Peyer's patch (tissue), 4 donors: ENCODE results near the gene FRMD4A. TPM values are rescaled to one million over a fixed set of nuclear protein-coding genes. Genes with fewer than 3 reads are reported as not detected.

Experiments
- DNase-seq, 3 donors: peaks; one replicate each; pipeline ENCODE4 v3.0.0-alpha.2; 2017 to 2019
- H3K27ac ChIP-seq, 4 donors: fragments of 200-600 bp; sonication (generic); one replicate each; pipeline ENCODE4 v1.5.1; 2016 to 2019
- H3K27me3 ChIP-seq, 2 donors: fragments of 200-600 bp; sonication (generic); one replicate each; pipeline ENCODE4 v1.5.1; 2019
- H3K36me3 ChIP-seq, 3 donors: fragments of 200-600 bp; sonication (generic); one replicate each; pipeline ENCODE4 v1.5.1; 2016 to 2019
- H3K4me1 ChIP-seq, 4 donors: fragments of 200-600 bp; sonication (generic); one replicate each; pipeline ENCODE4 v1.5.1; 2016 to 2019
- H3K4me3 ChIP-seq, 4 donors: fragments of 200-600 bp; sonication (generic); 1 replicate in 3 of 4; 2 replicates in 1 of 4; pipeline ENCODE4 v1.5.1; 2016 to 2019; ENCODE audit warnings: mild to moderate bottlenecking in 1 of 4
- H3K9me3 ChIP-seq, 4 donors: fragments of 200-600 bp; sonication (generic); one replicate each; pipeline ENCODE4 v1.5.1; 2016 to 2019; ENCODE audit warnings: mild to moderate bottlenecking in 1 of 4
- CTCF ChIP-seq, 6 experiments: fragments of 450-650 bp in 4 of 6; fragments of 200-600 bp in 2 of 6; sonication (generic) in 1 of 6; IDR thresholded peaks; one replicate each; pipeline ENCODE4 v1.5.1; 2017 to 2019; ENCODE audit warnings: antibody characterized with exemption in 6 of 6, mild to moderate bottlenecking in 3 of 6, moderate library complexity in 1 of 6
- POLR2A ChIP-seq, 2 donors: fragments of 450-650 bp; IDR thresholded peaks; one replicate each; pipeline ENCODE4 v1.5.1; 2017; ENCODE audit warnings: antibody characterized with exemption in 2 of 2, mild to moderate bottlenecking in 2 of 2, moderate library complexity in 2 of 2
- total RNA-seq, 4 donors: library from RNA; depleted of rRNA; stranded (reverse); fragments of >200 nt; gene quantifications; one replicate each; pipeline ENCODE4 v1.1.0, GENCODE V29; 2016

FRMD4A gene
- total RNA-seq, 4 donors from 2014 or later = 3.0 to 47.9 (median 5.9) TPM

GRCh38 chr10:13700473-13701144 lies 630.1 kb downstream of the FRMD4A start:
- H3K27ac ChIP-seq = no peak overlapping the region
- TF ChIP-seq POLR2A (IDR thresholded peaks at IDR 0.05) (no peak), CTCF (IDR thresholded peaks at IDR 0.05) (no peak)

GRCh38 chr10:13699216-13699615 lies 631.5 kb downstream of the FRMD4A start:
- TF ChIP-seq CTCF (IDR thresholded peaks at IDR 0.05) = no peak
- no peak for TF ChIP-seq POLR2A (IDR thresholded peaks at IDR 0.05)
- Histone ChIP-seq H3K36me3 (peaks cover 0 to 14% (median 0%) of the 10 kb centered on the region in 3 donors), H3K9me3 (no peaks in the 10 kb centered on the region), H3K27me3 (no peaks in the 10 kb centered on the region), H3K4me3 (no peak overlapping the region), H3K4me1 (no peaks in the 10 kb centered on the region), H3K27ac (no peak overlapping the region)
- no peak for DNase-seq

More at GRCh38 chr10:13700473-13701144, 630.1 kb downstream of the FRMD4A start:
- no peak for DNase-seq
- Histone ChIP-seq H3K4me1 (no peaks in the 10 kb centered on the region), H3K27me3 (no peaks in the 10 kb centered on the region), H3K36me3 (peaks cover 0 to 14% (median 0%) of the 10 kb centered on the region in 3 donors), H3K4me3 (no peak overlapping the region), H3K9me3 (no peaks in the 10 kb centered on the region)

DNA sequence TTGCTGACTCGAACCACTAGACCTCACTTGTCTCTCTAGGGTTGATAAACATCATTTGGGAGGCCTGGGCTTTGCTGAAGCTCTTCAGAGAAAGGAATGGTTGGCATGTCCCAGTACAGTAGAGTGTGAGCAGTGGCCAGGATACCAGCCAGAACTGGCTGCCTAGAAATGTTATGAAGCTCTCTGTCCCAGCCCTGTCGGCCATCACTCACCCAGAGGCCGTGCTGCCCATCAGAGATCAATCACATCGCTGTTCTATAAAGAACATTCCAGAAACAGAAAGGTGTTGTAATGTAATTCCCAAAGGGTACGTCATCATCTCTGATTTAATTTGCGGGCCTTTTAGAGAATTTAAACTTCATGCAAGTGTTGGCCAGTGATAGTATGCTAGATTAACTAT lies 632.5 kb downstream of the FRMD4A start:
- Histone ChIP-seq H3K4me1 (no peaks in the 10 kb centered on the region), H3K27me3 (no peaks in the 10 kb centered on the region), H3K27ac (no peak overlapping the region), H3K36me3 (peaks cover 0 to 22% (median 0%) of the 10 kb centered on the region in 3 donors), H3K9me3 (no peaks in the 10 kb centered on the region), H3K4me3 (no peak overlapping the region)
- DNase-seq = no peak
- TF ChIP-seq POLR2A (IDR thresholded peaks at IDR 0.05) = no peak

GRCh38 chr10:13696071-13696470 lies 634.7 kb downstream of the FRMD4A start:
- TF ChIP-seq CTCF (IDR thresholded peaks at IDR 0.05) = no peak
- TF ChIP-seq POLR2A (IDR thresholded peaks at IDR 0.05) = no peak
- H3K9me3 ChIP-seq = no peaks in the 10 kb centered on the region
- peaks cover 0 to 25% (median 0%) of the 10 kb centered on the region in 3 donors for H3K36me3 ChIP-seq
- H3K4me1 ChIP-seq = no peaks in the 10 kb centered on the region
- DNase-seq = no peak
- H3K4me3 ChIP-seq = no peak overlapping the region
- no peaks in the 10 kb centered on the region for H3K27me3 ChIP-seq
- H3K27ac ChIP-seq = no peak overlapping the region

DNA sequence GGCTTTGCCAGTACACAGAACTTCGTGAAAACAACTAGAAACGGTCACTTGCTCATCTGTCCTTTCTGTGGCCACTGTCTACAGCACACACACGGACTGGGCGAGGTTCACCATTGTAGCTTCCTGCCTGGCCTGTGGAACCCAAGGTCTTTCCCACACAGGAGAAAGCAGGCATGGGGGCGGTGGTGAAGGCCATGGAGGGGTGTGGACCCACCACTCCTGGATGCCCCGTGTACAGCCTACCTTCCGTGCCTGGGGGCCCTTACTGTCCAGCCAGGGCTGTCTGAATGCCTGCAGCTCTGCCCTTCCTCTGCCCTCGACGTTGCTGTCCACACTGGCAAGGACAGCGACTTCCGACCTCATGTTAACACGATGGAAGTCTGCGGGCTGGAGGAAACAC lies 635.1 kb downstream of the FRMD4A start:
- Histone ChIP-seq H3K27me3 (no peaks in the 10 kb centered on the region), H3K27ac (no peak overlapping the region), H3K4me3 (no peak overlapping the region), H3K4me1 (no peaks in the 10 kb centered on the region), H3K9me3 (no peaks in the 10 kb centered on the region), H3K36me3 (peaks cover 0 to 25% (median 0%) of the 10 kb centered on the region in 3 donors)
- TF ChIP-seq CTCF (IDR thresholded peaks at IDR 0.05) (no peak), POLR2A (IDR thresholded peaks at IDR 0.05) (no peak)
- no peak for DNase-seq

DNA sequence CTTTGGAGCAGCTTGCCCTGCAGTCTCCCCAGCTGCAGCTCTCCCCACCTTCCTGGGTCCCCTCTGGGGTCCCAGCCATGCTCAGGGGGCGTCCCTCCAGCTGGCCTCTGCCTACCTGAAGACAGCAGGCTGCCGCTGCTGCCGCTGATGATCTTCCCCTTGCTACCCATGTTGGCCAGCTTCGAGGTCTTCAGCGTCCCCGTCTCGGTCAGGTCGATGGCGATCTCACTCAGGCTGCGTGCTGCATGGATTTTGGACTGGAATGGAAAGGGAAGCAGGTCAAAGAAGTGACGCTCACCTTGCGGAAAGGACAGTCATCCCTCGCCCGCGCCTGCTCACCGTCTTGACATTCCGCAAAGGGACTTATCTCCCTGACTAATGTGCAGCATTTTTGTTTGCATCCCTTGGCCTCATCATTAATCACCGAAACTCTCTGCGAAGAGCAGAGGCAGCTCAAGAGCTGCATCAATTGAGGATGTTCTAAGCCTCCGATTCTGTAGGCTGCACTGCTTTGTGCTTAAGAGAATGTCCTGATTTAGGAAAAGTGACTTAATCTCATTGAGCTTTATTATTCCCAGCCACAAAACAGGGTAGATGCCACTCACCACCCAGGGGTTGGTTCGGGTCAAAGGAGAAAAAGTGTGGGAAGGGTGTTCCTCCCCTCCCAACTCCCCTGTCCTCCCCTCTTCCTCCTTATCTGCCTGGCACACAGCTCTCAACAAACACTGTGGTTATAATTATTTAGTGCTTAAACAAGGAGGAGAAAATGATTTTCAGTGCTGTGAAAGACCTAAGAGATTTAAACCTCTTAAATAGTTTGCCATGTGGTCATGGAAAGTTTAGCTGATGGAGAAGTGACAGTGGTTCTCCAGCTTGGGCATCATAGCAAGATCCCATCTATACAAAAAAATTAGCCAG lies 636.7 kb downstream of the FRMD4A start:
- no peaks in the 10 kb centered on the region for H3K9me3 ChIP-seq
- peaks cover 0 to 11% (median 0%) of the 10 kb centered on the region in 3 donors for H3K36me3 ChIP-seq
- H3K4me3 ChIP-seq = no peak overlapping the region
- TF ChIP-seq POLR2A (IDR thresholded peaks at IDR 0.05) (no peak), CTCF (IDR thresholded peaks at IDR 0.05) (no peak)
- DNase-seq = no peak
- no peaks in the 10 kb centered on the region for H3K27me3 ChIP-seq
- no peaks in the 10 kb centered on the region for H3K4me1 ChIP-seq
- no peak overlapping the region for H3K27ac ChIP-seq
